GM19397 (cell line): Measurements from ENCODE around the gene SYNE3.

Source experiments
- ATAC-seq: cut with Tn5 transposase; IDR thresholded peaks from one replicate; pipeline ENCODE4 v1.9.1; 2021; ENCODE audit warnings: mild to moderate bottlenecking, moderate library complexity; ENCODE audit not compliant: unreplicated experiment

The SYNE3 gene

DNA sequence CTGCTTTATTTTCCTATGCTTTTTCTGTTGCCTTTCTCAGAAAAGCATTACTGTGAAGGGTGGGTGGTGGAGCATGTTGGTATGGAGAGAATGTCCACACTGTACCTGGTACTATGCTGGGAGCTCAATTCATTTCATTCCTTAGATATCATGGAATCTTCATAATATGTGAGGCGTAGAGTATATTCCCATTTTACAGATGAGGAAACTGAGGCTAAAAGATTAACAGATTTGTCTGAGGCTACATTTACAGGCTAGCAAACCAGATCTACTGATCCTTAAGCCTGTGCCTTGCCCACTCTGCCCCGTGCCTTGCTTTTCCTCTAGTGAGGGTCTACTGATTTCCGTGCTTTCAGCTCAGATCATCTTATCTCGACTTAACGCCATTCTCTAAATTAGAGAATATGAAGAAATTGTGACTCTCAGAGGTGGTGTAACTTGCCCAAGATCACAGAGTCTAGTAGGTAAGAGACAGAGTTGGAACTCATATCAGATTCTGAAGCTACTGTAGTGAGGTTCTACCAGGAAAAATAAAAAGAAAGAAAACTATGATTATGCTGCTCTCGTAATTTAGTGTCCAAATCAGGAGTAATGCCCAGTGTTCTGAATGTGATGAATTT lies 23.9 kb upstream of the SYNE3 start:
- ATAC-seq, result no peak

GRCh38 chr14:95538801-95539509 lies 22.5 kb upstream of the SYNE3 start:
- ATAC-seq, result no peak

DNA sequence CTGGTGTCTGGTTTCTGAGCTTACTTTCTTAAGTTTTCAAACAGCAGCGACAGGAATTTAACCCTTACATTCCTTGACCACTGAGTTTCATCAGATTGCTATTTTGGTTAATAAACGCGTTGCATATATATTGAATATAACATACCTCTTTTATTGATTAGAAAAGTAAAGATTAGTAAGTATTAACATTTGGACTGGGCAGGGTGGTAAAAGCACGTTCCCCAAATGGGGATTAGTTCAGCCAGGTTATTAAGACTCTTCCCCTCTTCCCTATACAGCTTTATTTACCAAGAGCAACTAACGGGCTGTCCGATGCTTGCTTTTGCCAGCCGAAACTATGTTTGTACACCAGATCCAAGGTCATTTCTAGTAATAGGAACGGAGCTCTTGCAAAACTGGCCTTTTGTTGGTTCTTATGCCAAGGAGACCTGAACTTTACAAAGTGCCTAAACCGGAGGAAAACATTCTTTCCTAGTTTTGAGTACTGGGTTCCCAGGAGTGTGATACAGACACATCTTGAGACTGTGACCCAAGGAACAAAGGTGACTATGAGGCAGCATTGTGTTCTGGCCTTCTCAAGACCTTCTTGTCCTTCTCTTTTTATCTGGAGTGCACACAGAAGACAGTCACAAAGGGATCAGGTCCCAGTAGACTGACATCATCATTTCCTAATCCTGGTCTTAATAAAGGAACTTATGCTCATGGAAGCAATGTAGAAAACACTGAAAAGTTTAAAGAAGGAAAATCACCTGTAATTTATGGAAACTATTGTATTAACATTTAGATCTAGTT lies 21.0 kb upstream of the SYNE3 start:
- no peak for ATAC-seq

- ATAC-seq, result no peak
Measured at GRCh38 chr14:95536671-95537070, 20.2 kb upstream of the SYNE3 start.

DNA sequence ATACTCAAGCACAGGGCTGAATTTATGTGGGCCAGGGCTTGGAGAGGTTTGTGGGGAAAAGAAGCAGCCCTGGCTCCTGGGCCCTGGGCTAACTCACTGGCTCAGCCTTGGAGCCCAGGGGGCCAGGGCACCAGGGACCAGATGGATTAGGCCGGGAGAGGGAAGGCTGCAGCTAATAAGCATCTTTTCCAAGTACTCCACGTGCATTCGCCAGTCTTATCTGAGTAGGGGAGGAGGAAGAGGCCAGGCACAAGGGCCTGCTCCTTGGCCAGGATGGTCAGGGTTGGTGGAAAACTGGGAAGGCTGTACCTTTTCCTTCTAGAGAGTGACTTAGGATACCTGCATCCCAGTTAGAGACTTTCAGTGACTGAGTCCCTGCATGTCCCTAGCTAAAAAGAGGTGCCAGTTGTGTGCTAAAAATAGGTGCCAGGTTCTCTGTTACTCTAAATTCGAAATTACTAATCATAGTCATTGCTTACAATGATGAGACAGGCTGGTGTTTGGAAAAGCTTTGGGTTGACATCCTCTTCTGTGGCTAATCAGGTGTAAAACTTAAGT lies 19.7 kb upstream of the SYNE3 start:
- ATAC-seq, result no peak

DNA sequence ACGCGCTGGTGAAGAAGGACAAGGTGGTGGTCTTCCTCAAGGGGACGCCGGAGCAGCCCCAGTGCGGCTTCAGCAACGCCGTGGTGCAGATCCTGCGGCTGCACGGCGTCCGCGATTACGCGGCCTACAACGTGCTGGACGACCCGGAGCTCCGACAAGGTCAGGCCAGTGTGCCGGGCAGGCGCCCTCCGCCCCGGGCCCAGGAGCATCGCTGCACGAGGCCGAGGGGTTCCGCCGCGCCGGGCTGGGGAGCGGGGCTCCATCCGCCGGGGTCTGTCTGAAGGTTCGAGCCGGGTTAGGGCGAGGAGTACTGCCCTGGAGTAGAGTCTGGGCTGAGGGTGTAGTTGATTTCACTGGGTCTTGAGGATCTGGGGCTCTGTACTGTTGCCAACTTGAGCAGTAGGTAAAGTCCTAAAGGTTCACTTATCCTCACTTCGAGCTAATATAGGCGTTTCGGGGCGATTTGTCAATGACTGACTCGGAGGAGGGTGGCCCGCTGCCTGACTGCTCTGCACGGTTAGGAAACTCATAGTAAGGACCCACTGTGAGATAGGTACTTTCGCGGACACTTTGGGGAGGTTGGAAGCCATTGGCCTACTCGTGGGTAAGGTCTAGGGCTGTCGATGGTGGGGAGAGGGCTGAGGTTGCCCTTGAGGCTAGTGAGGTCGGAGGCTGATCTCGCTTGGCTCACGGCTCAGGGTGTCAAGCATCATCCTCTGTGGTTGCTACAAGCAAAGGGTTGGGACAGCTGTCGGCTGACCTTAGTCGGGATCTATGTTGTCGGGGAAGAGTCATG lies 19.0 kb upstream of the SYNE3 start:
- ATAC-seq, result peak; percentile 7

- peak; percentile 89 for ATAC-seq
Measured at GRCh38 chr14:95534299-95535225, 18.1 kb upstream of the SYNE3 start, which contains the start of gene GLRX5. GLRX5 (plus strand) TSS chr14:95535050; CDS start chr14:95535090, 40 bp downstream.

DNA sequence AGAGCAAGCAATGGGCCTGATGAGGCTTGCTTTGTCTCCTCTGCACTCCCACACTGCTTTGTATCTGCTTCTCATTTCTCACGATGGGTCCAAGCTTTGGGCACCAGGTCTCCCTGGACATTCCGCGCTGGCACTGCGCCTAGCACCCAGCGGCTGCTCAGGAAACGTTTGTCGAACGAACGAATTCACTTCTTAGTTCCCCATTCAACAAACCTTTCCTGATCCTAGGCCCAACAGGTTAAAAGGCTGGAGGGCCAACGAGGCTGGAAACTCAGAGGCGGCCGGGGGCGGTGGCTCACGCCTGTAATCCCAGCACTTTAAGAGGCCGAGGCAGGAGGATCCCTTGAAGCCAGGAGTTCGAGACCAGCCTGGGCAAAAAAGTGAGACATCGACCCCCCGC lies 17.4 kb upstream of the SYNE3 start:
- no peak for ATAC-seq

- no peak for ATAC-seq
Measured at GRCh38 chr14:95533391-95533821, 17.0 kb upstream of the SYNE3 start.

- ATAC-seq, result no peak
Measured at GRCh38 chr14:95531969-95532368, 15.5 kb upstream of the SYNE3 start.

- ATAC-seq, result no peak
Measured at GRCh38 chr14:95531473-95531872, 15.0 kb upstream of the SYNE3 start.

DNA sequence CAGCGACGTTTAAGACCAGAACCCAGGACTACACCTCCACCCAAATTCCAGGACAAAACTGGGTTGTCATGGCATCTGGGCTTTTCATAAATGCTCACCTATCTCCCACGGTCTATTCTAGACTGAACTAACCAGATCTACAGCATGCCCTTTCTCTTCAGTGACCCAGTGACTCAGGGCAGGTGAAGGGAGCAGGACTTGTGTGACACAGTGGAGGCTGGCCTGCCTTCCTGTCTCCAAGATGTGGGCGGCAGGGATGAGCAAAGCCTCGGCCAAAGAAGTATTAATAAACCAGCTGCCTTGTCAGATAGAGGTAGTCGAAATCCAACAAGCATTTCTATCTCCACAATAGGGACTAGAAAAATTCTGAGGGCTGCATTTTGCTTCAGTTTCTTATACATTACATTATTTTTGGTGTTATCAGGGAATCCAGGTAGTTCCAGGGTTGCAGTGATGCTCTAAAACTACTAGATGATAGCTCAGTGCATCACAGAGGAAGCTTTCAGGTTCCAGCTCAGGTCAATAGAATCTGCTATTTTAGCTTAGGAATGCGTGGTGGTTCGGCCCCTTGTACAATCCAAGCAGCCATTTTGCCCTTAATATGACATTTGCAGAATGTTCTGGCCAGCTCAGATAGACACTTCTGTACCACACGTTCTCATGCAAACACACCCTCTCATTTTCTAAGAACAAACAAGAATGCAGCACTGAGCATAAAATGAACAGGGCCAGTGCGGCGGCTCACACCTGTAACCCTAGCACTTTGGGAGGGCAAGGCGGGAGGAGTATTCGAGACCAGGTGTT lies 14.2 kb upstream of the SYNE3 start:
- ATAC-seq, result no peak

DNA sequence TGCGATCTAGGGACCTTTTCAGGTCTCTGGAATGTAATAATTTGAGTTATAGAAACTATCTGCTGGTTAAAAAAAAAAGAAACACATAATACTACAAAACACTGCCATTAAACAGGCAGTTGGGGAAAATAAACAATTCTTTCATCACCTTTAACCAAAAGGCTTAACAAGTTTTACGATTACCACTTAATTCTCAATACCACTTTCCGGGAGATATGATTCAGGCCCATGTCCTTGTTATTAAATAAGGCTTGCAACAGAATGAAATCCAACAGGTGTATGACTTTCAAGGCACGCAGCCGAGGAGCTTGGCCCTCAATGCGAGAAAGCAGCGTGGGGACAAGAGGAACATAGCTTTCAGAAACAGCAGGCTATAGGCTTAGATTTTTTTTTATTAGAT lies 12.8 kb upstream of the SYNE3 start:
- ATAC-seq, result no peak

GRCh38 chr14:95527387-95528002 lies 11.0 kb upstream of the SYNE3 start:
- ATAC-seq, result no peak

DNA sequence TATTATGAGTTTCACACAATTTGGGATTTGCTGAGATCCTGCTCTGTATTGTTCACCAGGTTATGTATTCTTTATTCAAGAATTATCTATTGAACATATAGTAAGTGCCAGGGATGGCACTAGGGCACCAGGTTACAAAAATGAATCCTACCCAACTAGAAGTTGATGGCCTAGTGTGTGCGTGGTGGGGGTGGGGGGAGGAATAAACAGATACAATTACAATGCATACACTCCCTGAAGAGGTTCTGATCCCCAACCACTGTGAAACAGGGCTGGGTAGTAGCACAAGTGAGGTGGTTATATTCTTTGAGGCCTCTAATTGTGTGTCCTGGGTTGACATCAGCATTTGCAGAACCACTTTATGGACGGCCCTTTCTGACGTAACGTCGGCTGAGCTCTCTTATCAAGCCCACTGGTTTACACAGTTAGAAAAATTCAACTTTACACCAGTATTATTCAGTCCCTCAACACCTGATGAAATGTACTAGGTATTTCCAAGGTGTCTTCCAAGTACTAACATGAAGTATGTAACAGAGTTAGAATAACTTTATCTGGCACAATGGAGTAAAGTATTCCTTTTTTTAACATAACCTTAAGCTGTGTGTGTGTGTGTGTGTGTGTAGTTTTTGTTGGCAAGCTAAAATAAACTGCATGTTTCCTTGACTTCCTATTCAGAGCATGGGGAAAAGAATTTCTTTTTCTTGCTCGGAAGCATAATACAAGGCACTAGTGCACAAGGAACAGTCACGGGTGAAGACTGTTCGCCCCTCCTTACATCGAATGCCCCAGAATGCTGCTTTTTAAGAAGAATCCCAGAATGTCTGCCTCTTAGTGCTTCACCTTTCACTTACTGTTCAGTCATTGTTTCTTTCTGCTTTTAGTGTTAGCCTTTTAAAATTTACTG lies 10.3 kb upstream of the SYNE3 start:
- no peak for ATAC-seq

DNA sequence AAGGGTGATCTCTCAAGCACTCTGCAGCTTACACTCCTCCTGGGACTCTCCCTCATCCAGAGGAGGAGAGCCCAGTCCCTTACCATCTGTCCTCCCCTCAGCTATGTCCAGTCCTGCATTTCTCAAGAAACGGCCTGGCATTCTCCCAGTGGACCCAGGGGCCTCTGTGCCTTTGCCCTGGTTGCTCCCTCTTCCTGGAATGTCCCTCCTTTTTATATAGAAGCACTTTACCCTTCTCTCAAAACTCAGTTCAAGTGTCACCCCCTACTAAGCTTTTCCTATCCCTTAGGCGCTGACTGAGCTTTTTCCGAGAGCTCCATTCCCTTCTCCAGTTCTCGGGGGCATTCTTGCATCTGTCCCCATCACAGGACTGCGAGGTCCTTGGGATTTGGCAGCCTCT lies 9.5 kb upstream of the SYNE3 start:
- ATAC-seq, result no peak
